Suprapubic skin (tissue), 4 donors: ENCODE results near the gene JAKMIP3.

Experiments used
- EP300 ChIP-seq: sonication (generic); formaldehyde crosslinking; IDR thresholded peaks from one replicate; pipeline ENCODE4 v1.6.1; 2017; ENCODE audit warnings: antibody characterized with exemption
- POLR2A ChIP-seq, 2 donors: fragments of 450-650 bp; IDR thresholded peaks; one replicate each; pipeline ENCODE4 v1.6.1; 2017; ENCODE audit warnings: antibody characterized with exemption in 2 of 2, mild to moderate bottlenecking in 2 of 2, moderate library complexity in 2 of 2
- POLR2AphosphoS5 ChIP-seq, 3 donors: sonication (generic); formaldehyde crosslinking; IDR thresholded peaks; one replicate each; pipeline ENCODE4 v1.6.1; 2017; ENCODE audit warnings: antibody characterized with exemption in 3 of 3
- TF ChIP-seq, protein P1 (sequence below), 2 donors: fragments of 200-600 bp in 1 of 2; fragments of 450-650 bp in 1 of 2; sonication (generic) in 1 of 2; IDR thresholded peaks; one replicate each; pipeline ENCODE4 v1.5.1; 2016 to 2019; ENCODE audit warnings: antibody characterized with exemption in 2 of 2, mild to moderate bottlenecking in 1 of 2, moderate library complexity in 1 of 2

DNA sequence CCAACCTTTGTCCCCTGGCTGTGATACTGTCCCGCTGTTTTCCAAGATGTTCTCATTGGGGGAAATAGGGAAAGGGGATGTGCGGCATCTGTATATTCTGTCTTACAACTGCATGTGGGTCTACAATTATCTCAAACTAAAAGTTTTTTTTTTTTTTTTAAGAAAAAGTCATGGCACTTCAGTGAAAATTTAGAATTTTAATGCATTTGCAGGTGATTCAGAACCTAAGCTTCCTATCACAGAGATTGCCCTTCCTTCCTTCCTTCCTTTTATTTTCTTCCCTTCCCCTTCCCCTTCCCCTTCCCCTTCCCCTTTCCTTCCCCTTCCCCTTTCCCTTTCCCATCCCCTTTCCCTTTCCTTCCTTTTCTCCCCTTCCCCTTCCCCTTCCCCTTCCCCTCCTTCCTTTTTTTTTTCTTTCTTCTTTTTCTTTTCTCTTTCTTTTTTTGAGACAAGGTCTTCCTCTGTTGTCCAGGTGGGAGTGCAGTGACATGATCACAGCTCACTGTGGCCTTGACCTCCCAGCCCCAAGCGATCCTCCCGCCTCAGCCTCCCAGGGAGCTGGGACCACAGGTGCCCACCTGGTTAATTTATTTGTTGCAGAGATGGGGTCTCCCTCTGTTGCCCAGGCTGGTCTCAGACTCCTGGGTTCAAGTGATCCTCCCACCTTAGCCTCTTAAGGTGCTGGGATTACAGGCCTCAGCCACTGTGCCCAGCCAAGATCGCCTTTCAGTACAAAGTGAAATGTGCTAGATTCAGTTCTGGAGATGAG, 32.0 kb downstream of the JAKMIP3 start:
- TF ChIP-seq POLR2A (IDR thresholded peaks at IDR 0.05) (no peak), POLR2AphosphoS5 (IDR thresholded peaks at IDR 0.05) (no peak), EP300 (no peak)
- TF ChIP-seq, protein P1, sequence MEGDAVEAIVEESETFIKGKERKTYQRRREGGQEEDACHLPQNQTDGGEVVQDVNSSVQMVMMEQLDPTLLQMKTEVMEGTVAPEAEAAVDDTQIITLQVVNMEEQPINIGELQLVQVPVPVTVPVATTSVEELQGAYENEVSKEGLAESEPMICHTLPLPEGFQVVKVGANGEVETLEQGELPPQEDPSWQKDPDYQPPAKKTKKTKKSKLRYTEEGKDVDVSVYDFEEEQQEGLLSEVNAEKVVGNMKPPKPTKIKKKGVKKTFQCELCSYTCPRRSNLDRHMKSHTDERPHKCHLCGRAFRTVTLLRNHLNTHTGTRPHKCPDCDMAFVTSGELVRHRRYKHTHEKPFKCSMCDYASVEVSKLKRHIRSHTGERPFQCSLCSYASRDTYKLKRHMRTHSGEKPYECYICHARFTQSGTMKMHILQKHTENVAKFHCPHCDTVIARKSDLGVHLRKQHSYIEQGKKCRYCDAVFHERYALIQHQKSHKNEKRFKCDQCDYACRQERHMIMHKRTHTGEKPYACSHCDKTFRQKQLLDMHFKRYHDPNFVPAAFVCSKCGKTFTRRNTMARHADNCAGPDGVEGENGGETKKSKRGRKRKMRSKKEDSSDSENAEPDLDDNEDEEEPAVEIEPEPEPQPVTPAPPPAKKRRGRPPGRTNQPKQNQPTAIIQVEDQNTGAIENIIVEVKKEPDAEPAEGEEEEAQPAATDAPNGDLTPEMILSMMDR (IDR thresholded peaks at IDR 0.05): no peak
